ENCODE data around the gene PURB. TPM values are rescaled to one million over a fixed set of nuclear protein-coding genes. Genes with fewer than 3 reads are reported as not detected.
"Not testable (repeated sequence)": the region's sequence is repeated elsewhere in the genome, so short reads cannot be mapped to it uniquely, and the experiment has no call there.

PURB gene
- total RNA-seq, 1 donor from 2014 or later = 26.2 TPM

- Mint-ChIP-seq H3K36me3 (ENCODE audit: low read depth) (peaks cover 9% of the 10 kb centered on the region), H3K4me3 (peak overlapping the region; percentile 50), H3K27ac (ENCODE audit: unreplicated experiment) (no peak overlapping the region), H3K27me3 (ENCODE audit: low read depth) (peaks cover 2% of the 10 kb centered on the region), H3K4me1 (peaks cover 46% of the 10 kb centered on the region), H3K9me3 (no peaks in the 10 kb centered on the region)
- no peak for DNase-seq (ENCODE audit: low read depth, low spot score)
- no peak for TF ChIP-seq CTCF (conservative IDR thresholded peaks at IDR 0.05)
Measured at GRCh38 chr7:44845451-44845850, 39.9 kb downstream of the PURB start.

GRCh38 chr7:44843440-44843839, 41.9 kb downstream of the PURB start:
- not testable (repeated sequence) for H3K27me3 Mint-ChIP-seq (ENCODE audit: low read depth); H3K27ac Mint-ChIP-seq (ENCODE audit: unreplicated experiment); DNase-seq (ENCODE audit: low read depth, low spot score); H3K4me3 Mint-ChIP-seq; H3K9me3 Mint-ChIP-seq
- H3K4me1 Mint-ChIP-seq = peaks cover 43% of the 10 kb centered on the region
- peaks cover 15% of the 10 kb centered on the region for H3K36me3 Mint-ChIP-seq (ENCODE audit: low read depth)

GRCh38 chr7:44842675-44843074, 42.7 kb downstream of the PURB start:
- not testable (repeated sequence) for H3K4me3 Mint-ChIP-seq; H3K9me3 Mint-ChIP-seq; H3K27me3 Mint-ChIP-seq (ENCODE audit: low read depth); H3K27ac Mint-ChIP-seq (ENCODE audit: unreplicated experiment); DNase-seq (ENCODE audit: low read depth, low spot score)
- Mint-ChIP-seq H3K36me3 (ENCODE audit: low read depth) (peaks cover 15% of the 10 kb centered on the region), H3K4me1 (peaks cover 38% of the 10 kb centered on the region)

- DNase-seq (ENCODE audit: low read depth, low spot score) = no peak
- H3K4me3 Mint-ChIP-seq = no peak overlapping the region
- no peaks in the 10 kb centered on the region for H3K27me3 Mint-ChIP-seq (ENCODE audit: low read depth)
- no peaks in the 10 kb centered on the region for H3K9me3 Mint-ChIP-seq
- no peak overlapping the region for H3K27ac Mint-ChIP-seq (ENCODE audit: unreplicated experiment)
- H3K4me1 Mint-ChIP-seq = peaks cover 12% of the 10 kb centered on the region
- no peak for TF ChIP-seq CTCF (conservative IDR thresholded peaks at IDR 0.05)
- H3K36me3 Mint-ChIP-seq (ENCODE audit: low read depth) = peaks cover 15% of the 10 kb centered on the region
Measured at GRCh38 chr7:44838751-44839150, 46.6 kb downstream of the PURB start.

GRCh38 chr7:44827567-44827966, 57.8 kb downstream of the PURB start:
- Mint-ChIP-seq H3K36me3 (ENCODE audit: low read depth) (peaks cover 11% of the 10 kb centered on the region), H3K27ac (ENCODE audit: unreplicated experiment) (no peak overlapping the region), H3K9me3 (no peaks in the 10 kb centered on the region), H3K27me3 (ENCODE audit: low read depth) (no peaks in the 10 kb centered on the region), H3K4me1 (peaks cover 39% of the 10 kb centered on the region), H3K4me3 (peak overlapping the region; percentile 44)
- TF ChIP-seq CTCF (conservative IDR thresholded peaks at IDR 0.05) = no peak
- DNase-seq (ENCODE audit: low read depth, low spot score) = no peak

Other genes starting within 250 kb of the PURB start
- 93.9 and 99.5 TPM in 2 replicates for gene ZMIZ2, start 136.7 kb downstream of the PURB start, total RNA-seq
- 2,244 and 2,316 TPM in 2 replicates for gene PPIA, start 88.8 kb downstream of the PURB start, total RNA-seq
- gene H2AZ2, start 37.4 kb downstream of the PURB start, total RNA-seq = 351 and 353 TPM in 2 replicates
- gene MYO1G, start 93.5 kb upstream of the PURB start, total RNA-seq = 0.49 and 0.64 TPM in 2 replicates
- 35.7 and 39.0 TPM in 2 replicates for gene CCM2, start 114.7 kb upstream of the PURB start, total RNA-seq
- gene NACAD, start 203.4 kb upstream of the PURB start, total RNA-seq = 7.2 and 9.7 TPM in 2 replicates
- gene TBRG4, start 226.2 kb upstream of the PURB start, total RNA-seq = 104 and 109 TPM in 2 replicates